HepG2 (cell line): ENCODE results near the gene EIF1. TPM values are rescaled to one million over a fixed set of nuclear protein-coding genes. Genes with fewer than 3 reads are reported as not detected.

Experiments
- CSRNP1 ChIP-seq: sonication (generic); formaldehyde crosslinking; IDR thresholded peaks from 2 replicates; pipeline ENCODE4 v1.8.1; 2023; ENCODE audit warnings: mild to moderate bottlenecking, missing genetic modification reagents
- IRF1 ChIP-seq: sonication (generic); formaldehyde crosslinking; IDR thresholded peaks from 2 replicates; pipeline ENCODE4 v1.4.0; 2020; ENCODE audit warnings: low read depth, mild to moderate bottlenecking, missing genetic modification reagents
- MTERF4 ChIP-seq: sonication (generic); formaldehyde crosslinking; IDR thresholded peaks from 2 replicates; pipeline ENCODE4 v1.8.0; 2023; ENCODE audit warnings: mild to moderate bottlenecking, missing genetic modification reagents
- PHF21A ChIP-seq: sonication (generic); formaldehyde crosslinking; IDR thresholded peaks from 2 replicates; pipeline ENCODE4 v1.5.0; 2020; ENCODE audit warnings: mild to moderate bottlenecking, missing genetic modification reagents
- RXRB ChIP-seq: IDR thresholded peaks from 2 replicates; pipeline ENCODE4 v1.6.1; 2016; ENCODE audit warnings: borderline replicate concordance, missing genetic modification reagents, missing compliant biosample characterization
- SMAD1 ChIP-seq: sonication (generic); formaldehyde crosslinking; IDR thresholded peaks from 2 replicates; pipeline ENCODE4 v1.4.0; 2020; ENCODE audit warnings: missing genetic modification reagents, low read depth, mild to moderate bottlenecking, borderline replicate concordance
- SNAPC4 ChIP-seq: sonication (generic); formaldehyde crosslinking; IDR thresholded peaks from 2 replicates; pipeline ENCODE4 v1.4.0; 2020; ENCODE audit warnings: mild to moderate bottlenecking, missing genetic modification reagents
- TARDBP ChIP-seq: sonication (generic); formaldehyde crosslinking; IDR thresholded peaks from 2 replicates; pipeline ENCODE4 v1.8.0; 2022; ENCODE audit warnings: mild to moderate bottlenecking, missing genetic modification reagents
- ZBTB33 ChIP-seq: sonication (generic); formaldehyde crosslinking; IDR thresholded peaks from 2 replicates; pipeline ENCODE4 v1.4.0; 2020; ENCODE audit warnings: missing genetic modification reagents
- ZNF20 ChIP-seq: sonication (generic); formaldehyde crosslinking; IDR thresholded peaks from 2 replicates; pipeline ENCODE4 v1.4.0; 2020; ENCODE audit warnings: mild to moderate bottlenecking, moderate library complexity, missing genetic modification reagents
- ZNF260 ChIP-seq: sonication (generic); formaldehyde crosslinking; IDR thresholded peaks from 2 replicates; pipeline ENCODE4 v1.4.0; 2020; ENCODE audit warnings: missing genetic modification reagents, low read depth, mild to moderate bottlenecking, borderline replicate concordance
- ZNF331 ChIP-seq: sonication (generic); formaldehyde crosslinking; IDR thresholded peaks from 2 replicates; pipeline ENCODE4 v1.4.0; 2020; ENCODE audit warnings: missing genetic modification reagents
- ZNF44 ChIP-seq: sonication (generic); formaldehyde crosslinking; IDR thresholded peaks from 2 replicates; pipeline ENCODE4 v1.5.1; 2020; ENCODE audit warnings: mild to moderate bottlenecking, missing genetic modification reagents
- ZNF629 ChIP-seq: sonication (generic); formaldehyde crosslinking; conservative IDR thresholded peaks from 2 replicates; pipeline ENCODE4 v1.5.0; 2020; ENCODE audit warnings: missing genetic modification reagents
- ZNF800 ChIP-seq: sonication (generic); formaldehyde crosslinking; IDR thresholded peaks from 2 replicates; pipeline ENCODE4 v1.4.0; 2020; ENCODE audit warnings: missing genetic modification reagents
- polyA plus RNA-seq, 8 experiments: library from polyadenylated mRNA; depleted of rRNA in 3 of 8; stranded (reverse) in 7 of 8; unstranded in 1 of 8; fragments of >200 nt; fragmentation: Illumina TruSeq in 4 of 8; extraction: Trizol in 4 of 8; gene quantifications; 2 replicates each; pipeline versions ENCODE4 v1.2.1 to v1.2.3, GENCODE V29; 2011 to 2016; ENCODE audit warnings: low read depth in 4 of 8, missing spikeins in 1 of 8, mixed read lengths in 1 of 8; ENCODE audit not compliant: insufficient read depth in 1 of 8
- total RNA-seq, 5 experiments: library from RNA; depleted of rRNA; stranded (reverse); fragments of >200 nt; fragmentation: Illumina TruSeq; extraction: Trizol; gene quantifications; 2 replicates each; pipeline ENCODE4 v1.2.3, GENCODE V29; 2016; ENCODE audit warnings: low read depth in 1 of 5

The EIF1 gene
- total and polyA plus RNA-seq, 2 of the 13 experiments (the other 11 are each of a cell fraction or from before 2014, with no cell fraction given): 147 to 517 TPM

GRCh38 chr17:41648411-41649195 lies 40.1 kb upstream of the EIF1 start (continued):
- TF ChIP-seq ZNF629 (CRISPR knock-in tag) (0 out of 2 replicates have a peak, but pooled peaks have one; percentile 22), ZNF44 (peak; percentile 87; the same call in 1 of the 2 replicates), SMAD1 (CRISPR knock-in tag) (peak; percentile 71; the same call in 1 of the 2 replicates), ZNF800 (CRISPR knock-in tag) (no peak), MTERF4 (CRISPR knock-in tag) (peak; percentile 54; the same call in 1 of the 2 replicates), IRF1 (CRISPR knock-in tag) (no peak), ZNF331 (CRISPR knock-in tag) (peak; percentile 60), RXRB (CRISPR knock-in tag) (peak; percentile 29; the same call in 1 of the 2 replicates), PHF21A (CRISPR knock-in tag) (peak; percentile 44; the same call in 1 of the 2 replicates), ZBTB33 (0 out of 2 replicates have a peak, but pooled peaks have one; percentile 30), TARDBP (CRISPR knock-in tag) (peak; percentile 35; the same call in 1 of the 2 replicates), CSRNP1 (CRISPR knock-in tag) (peak; percentile 70), SNAPC4 (CRISPR knock-in tag) (no peak), ZNF20 (no peak), ZNF260 (CRISPR knock-in tag) (no peak)
